Rectal smooth muscle tissue (tissue), 1 donor: ENCODE measurements around the gene FXYD7.

Source experiments
- H3K27ac ChIP-seq: one replicate; pipeline ENCODE4 v1.7.0; 2013; ENCODE audit warnings: low read depth, low read length, inconsistent platforms
- H3K27me3 ChIP-seq: one replicate; pipeline ENCODE4 v1.7.0; 2013; ENCODE audit warnings: low read length; ENCODE audit not compliant: control insufficient read depth, insufficient read depth
- H3K36me3 ChIP-seq: one replicate; pipeline ENCODE4 v1.7.0; 2013; ENCODE audit warnings: low read length; ENCODE audit not compliant: control insufficient read depth, insufficient read depth
- H3K4me1 ChIP-seq: one replicate; pipeline ENCODE4 v1.7.0; 2013; ENCODE audit warnings: low read length; ENCODE audit not compliant: control insufficient read depth, insufficient read depth
- H3K4me3 ChIP-seq: one replicate; pipeline ENCODE4 v1.7.0; 2013; ENCODE audit warnings: low read length
- H3K9ac ChIP-seq: one replicate; pipeline ENCODE4 v1.7.0; 2013; ENCODE audit warnings: low read length

Gene FXYD7

DNA sequence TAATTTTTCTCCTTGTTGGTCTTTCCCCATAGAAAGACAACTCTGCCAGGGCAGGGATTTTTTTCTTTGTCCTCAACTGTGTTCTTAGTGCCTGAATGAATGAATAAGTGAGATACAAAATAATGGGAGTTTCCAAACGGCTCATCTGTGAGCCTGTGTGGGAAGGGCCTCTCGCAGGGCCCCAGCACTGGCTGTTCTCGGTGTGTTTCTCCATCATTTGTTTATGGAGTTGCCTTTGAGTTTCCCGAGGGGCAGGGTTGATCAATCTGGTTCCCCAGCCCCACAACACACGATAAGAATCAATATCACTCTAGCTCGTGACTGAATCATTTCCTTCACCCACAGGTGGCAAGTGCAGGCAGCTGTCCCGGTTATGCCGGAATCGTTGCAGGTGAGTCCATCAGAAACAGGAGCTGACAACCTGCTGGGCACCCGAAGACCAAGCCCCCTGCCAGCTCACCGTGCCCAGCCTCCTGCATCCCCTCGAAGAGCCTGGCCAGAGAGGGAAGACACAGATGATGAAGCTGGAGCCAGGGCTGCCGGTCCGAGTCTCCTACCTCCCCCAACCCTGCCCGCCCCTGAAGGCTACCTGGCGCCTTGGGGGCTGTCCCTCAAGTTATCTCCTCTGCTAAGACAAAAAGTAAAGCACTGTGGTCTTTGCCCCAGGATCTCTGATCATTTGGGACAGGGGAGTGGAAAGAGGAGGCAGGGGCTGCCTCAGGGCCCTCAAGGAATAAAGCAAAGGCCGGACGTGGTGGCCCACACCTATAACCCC is 26.4 kb downstream of the FXYD7 start:
- Histone ChIP-seq H3K4me3 (no peak overlapping the region), H3K9ac (no peak overlapping the region), H3K27ac (no peak overlapping the region), H3K36me3 (peaks cover 5% of the 10 kb centered on the region), H3K27me3 (no peaks in the 10 kb centered on the region), H3K4me1 (no peaks in the 10 kb centered on the region)

DNA sequence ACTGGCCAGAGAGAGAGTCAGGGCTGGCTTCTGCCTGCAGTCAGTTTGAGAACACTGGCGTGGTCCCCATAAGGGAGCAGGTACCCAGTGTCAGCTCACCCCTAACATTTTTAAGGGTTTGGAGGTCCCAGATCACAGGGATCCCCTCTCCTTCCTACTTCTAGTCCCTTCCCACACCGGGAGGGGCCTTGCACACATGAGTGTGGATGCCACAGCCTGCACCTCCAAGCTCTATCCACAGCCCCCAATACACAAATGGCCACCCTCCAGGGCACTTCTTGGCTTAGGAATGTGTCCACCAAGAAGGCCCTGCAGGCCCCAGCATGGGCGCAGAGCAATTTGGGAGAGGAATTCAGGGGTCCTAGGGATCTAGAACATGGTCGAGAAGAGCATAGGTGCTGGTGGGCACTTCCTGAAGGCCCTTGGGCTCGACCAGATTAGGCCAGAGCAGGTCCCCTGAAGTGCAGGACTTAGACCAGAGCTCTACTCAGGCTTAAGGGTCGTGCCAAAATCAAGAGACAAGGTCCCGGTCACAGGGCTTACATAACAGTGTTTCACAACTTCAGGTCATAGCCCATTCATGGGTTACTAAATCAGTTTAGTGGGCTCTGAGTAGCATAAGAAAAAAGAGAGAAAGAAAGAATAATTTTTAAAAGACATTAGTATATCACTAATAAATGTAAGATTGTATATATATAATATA is 27.5 kb downstream of the FXYD7 start:
- no peaks in the 10 kb centered on the region for H3K27me3 ChIP-seq
- H3K36me3 ChIP-seq: peaks cover 5% of the 10 kb centered on the region
- no peaks in the 10 kb centered on the region for H3K4me1 ChIP-seq
- no peak overlapping the region for H3K9ac ChIP-seq
- no peak overlapping the region for H3K27ac ChIP-seq
- no peak overlapping the region for H3K4me3 ChIP-seq

DNA sequence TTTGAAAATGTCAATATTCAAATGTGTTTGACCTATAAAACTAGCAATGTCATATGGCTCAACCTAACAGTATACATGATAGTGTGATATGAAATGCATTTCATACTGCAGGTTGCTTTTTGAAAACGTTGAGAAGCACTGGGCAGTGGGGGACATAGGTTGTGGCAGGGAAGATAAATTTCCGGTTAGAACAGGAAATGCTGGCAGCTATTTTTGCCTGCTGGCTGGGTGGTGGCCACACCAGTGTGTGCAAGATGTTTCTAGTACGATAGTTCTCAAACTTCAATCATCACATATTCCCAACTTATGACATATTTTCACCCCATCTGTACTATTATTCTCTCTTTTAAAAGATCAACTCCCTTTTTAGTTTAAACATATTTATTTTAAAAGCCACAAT is 28.7 kb downstream of the FXYD7 start:
- H3K9ac ChIP-seq: no peak overlapping the region
- H3K27me3 ChIP-seq: no peaks in the 10 kb centered on the region
- no peak overlapping the region for H3K4me3 ChIP-seq
- no peak overlapping the region for H3K27ac ChIP-seq
- H3K4me1 ChIP-seq: no peaks in the 10 kb centered on the region
- no peaks in the 10 kb centered on the region for H3K36me3 ChIP-seq

GRCh38 chr19:35174226-35174625 is 31.2 kb downstream of the FXYD7 start:
- no peak overlapping the region for H3K4me3 ChIP-seq
- H3K9ac ChIP-seq: no peak overlapping the region
- H3K4me1 ChIP-seq: no peaks in the 10 kb centered on the region
- H3K36me3 ChIP-seq: no peaks in the 10 kb centered on the region
- H3K27ac ChIP-seq: no peak overlapping the region
- no peaks in the 10 kb centered on the region for H3K27me3 ChIP-seq

- Histone ChIP-seq H3K27ac (no peak overlapping the region), H3K27me3 (no peaks in the 10 kb centered on the region), H3K9ac (no peak overlapping the region), H3K4me3 (no peak overlapping the region), H3K36me3 (no peaks in the 10 kb centered on the region), H3K4me1 (no peaks in the 10 kb centered on the region)
Observed at GRCh38 chr19:35176181-35176570, 33.1 kb downstream of the FXYD7 start.

DNA sequence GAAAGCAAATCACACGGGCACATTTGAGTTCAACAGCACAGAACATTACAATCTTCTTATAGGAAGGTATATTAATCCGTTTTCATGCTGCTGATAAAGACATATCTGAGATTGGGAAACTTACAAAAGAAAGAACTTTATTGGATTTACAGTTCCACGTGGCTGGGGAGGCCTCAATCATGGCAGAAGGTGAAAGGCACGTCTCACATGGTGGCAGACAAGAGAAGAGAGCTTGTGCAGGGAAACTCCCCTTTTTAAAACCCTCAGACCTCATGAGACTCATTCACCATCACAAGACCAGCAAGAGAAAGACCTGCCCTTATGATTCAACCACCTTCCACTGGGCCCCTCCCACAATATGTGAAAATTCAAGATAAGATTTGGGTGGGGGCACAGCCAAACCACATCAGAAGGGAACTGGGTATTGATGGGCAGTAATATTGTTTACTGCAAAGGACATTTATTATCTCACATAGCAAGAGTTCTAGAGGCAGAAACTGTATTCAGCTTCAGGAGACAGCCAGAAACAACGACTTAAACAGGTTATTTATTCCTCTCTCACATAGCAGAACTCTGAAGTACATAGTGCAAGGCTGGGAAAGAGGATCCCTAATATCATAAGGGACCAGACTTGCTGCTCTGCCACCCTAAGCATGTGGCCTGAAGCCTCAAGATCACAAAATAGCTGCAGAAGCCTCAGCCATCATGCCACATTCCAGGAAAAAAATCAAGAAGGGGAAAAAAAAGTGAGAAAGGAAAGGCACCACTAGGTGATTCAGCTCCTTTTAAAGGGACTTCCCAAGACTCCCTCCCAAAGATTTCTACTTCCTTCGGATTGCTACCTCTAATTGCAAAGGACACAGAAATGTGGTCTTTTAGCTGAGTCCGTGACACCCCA is 34.6 kb downstream of the FXYD7 start:
- Histone ChIP-seq H3K27me3 (no peaks in the 10 kb centered on the region), H3K9ac (no peak overlapping the region), H3K36me3 (no peaks in the 10 kb centered on the region), H3K4me1 (no peaks in the 10 kb centered on the region), H3K27ac (no peak overlapping the region), H3K4me3 (no peak overlapping the region)

- Histone ChIP-seq H3K27me3 (no peaks in the 10 kb centered on the region), H3K4me1 (no peaks in the 10 kb centered on the region), H3K9ac (no peak overlapping the region), H3K4me3 (no peak overlapping the region), H3K36me3 (no peaks in the 10 kb centered on the region), H3K27ac (no peak overlapping the region)
Observed at GRCh38 chr19:35178701-35179100, 35.6 kb downstream of the FXYD7 start.

DNA sequence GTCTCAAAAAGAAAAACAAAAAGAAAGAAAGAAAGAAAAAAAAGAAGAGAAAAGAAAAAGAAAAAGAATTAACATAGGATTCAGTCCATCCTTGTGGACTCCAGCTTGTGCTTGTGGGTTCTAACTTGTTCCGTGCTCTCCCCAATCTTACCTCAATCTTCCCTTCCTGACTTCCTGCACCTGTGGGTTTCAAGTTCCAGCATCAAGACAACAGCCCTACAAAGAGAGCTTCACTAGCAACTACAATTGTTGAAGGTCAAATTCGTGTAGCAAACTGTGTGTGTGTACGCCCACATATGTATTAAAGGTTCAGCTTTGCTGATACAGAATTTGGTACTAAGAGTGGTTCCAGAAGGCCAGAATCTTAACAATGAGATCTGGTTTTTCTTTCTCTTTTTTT is 36.8 kb downstream of the FXYD7 start:
- H3K9ac ChIP-seq: no peak overlapping the region
- H3K4me3 ChIP-seq: no peak overlapping the region
- H3K36me3 ChIP-seq: no peaks in the 10 kb centered on the region
- H3K27ac ChIP-seq: no peak overlapping the region
- no peaks in the 10 kb centered on the region for H3K27me3 ChIP-seq
- H3K4me1 ChIP-seq: no peaks in the 10 kb centered on the region

DNA sequence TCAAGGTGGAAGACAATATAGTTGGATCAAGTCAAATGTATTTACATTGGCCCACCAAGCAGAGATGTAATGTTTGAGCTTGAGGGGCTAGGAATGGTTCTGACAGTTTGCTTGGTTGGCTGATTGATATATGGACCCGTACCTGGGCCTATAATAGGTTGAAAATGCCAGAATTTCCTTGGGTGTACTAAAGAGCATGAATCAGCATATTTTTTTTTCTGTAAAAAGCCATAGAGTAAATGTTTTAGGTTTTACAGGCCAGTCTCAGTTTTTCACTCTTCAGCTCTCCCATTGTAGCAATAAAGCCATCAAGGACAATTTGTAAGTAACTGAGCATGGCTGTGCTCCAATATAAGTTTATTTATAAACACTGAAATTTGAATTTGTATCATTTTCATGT is 38.3 kb downstream of the FXYD7 start:
- no peaks in the 10 kb centered on the region for H3K36me3 ChIP-seq
- H3K27ac ChIP-seq: no peak overlapping the region
- H3K4me3 ChIP-seq: no peak overlapping the region
- no peaks in the 10 kb centered on the region for H3K4me1 ChIP-seq
- H3K27me3 ChIP-seq: no peaks in the 10 kb centered on the region
- H3K9ac ChIP-seq: no peak overlapping the region

DNA sequence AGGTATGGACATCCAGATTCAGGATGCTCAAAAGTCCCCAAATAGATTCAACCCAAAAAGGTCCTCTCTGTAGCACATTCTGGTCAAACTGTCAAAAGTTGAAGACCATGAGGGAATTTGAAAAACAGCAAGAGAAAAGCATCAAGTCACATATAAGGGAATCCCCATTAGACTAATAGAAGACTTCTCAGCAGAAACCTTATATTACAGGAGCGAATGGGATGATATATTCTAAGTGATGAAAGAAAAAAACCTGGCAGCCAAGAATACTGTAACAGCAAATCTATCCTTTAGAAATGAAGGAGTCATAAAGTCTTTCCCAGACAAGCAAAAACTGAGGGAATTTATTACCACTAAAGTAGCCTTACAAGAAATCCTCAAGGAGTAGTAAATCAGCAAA is 41.2 kb downstream of the FXYD7 start:
- no peak overlapping the region for H3K27ac ChIP-seq
- no peak overlapping the region for H3K9ac ChIP-seq
- no peaks in the 10 kb centered on the region for H3K4me1 ChIP-seq
- H3K27me3 ChIP-seq: no peaks in the 10 kb centered on the region
- H3K4me3 ChIP-seq: no peak overlapping the region
- H3K36me3 ChIP-seq: no peaks in the 10 kb centered on the region

DNA sequence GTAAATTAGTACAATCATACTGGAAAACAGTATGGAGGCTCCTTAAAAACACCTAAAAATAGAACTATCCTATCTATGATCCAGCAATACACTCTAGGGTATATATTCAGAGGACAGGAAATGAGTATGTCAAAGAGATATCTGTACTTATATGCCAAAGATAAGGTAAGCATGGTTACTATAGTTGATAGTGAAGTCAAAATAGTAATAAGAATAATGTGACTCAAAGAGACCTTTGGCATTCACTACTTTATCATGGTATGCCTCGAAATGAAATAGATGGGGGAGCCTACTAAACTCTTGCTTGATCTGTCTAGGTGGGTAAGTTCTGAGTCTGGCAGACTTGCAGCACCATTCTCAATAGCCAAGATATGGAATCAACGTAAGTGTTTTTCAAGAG is 41.8 kb downstream of the FXYD7 start:
- Histone ChIP-seq H3K27me3 (no peaks in the 10 kb centered on the region), H3K9ac (no peak overlapping the region), H3K36me3 (no peaks in the 10 kb centered on the region), H3K4me1 (no peaks in the 10 kb centered on the region), H3K27ac (no peak overlapping the region), H3K4me3 (no peak overlapping the region)
